ENCODE data around the gene SPDL1.

Gene SPDL1

DNA sequence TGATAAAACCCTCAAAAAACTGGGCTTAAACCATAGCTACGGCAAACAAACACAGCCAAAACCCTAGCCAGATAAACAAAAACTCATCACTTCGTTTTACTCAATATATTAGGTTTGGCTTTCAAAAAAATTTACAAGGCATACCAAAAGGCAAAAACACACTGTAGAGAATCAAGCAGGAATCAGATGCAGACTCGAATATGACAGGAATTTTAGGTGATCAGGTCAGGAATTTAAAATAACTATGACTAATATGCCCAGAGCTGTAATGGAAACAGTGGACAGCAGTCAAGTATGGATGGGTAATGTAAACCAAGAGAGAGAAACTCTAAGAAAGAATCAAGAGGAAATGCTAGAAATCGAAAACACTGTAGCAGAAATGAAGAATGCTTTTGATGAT is 27.0 kb downstream of the SPDL1 start:
- no peak for TF ChIP-seq CTCF (IDR thresholded peaks at IDR 0.05)

DNA sequence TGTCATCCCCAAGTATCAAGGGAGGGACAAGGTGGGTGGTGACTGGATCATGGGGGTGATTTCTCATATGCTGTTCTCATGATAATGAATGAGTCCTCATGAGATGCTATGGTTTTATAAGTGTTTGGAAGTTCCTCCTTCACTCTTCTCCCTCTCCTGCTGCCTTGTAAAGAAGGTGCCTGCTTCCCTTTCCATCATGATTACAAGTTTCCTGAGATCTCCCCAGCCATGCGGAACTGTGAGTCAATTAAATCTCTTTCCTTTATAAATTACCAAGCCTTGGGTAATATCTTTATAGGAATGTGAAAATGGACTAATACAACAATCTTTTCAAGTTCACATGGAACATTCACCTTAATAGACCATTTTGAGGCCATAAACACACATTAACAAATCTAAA is 32.0 kb downstream of the SPDL1 start:
- TF ChIP-seq CTCF (IDR thresholded peaks at IDR 0.05), result no peak

GRCh38 chr5:169626779-169627178 is 43.2 kb downstream of the SPDL1 start:
- TF ChIP-seq CTCF (IDR thresholded peaks at IDR 0.05), result no peak

GRCh38 chr5:169627551-169627950 is 44.0 kb downstream of the SPDL1 start:
- TF ChIP-seq CTCF (IDR thresholded peaks at IDR 0.05), result no peak

DNA sequence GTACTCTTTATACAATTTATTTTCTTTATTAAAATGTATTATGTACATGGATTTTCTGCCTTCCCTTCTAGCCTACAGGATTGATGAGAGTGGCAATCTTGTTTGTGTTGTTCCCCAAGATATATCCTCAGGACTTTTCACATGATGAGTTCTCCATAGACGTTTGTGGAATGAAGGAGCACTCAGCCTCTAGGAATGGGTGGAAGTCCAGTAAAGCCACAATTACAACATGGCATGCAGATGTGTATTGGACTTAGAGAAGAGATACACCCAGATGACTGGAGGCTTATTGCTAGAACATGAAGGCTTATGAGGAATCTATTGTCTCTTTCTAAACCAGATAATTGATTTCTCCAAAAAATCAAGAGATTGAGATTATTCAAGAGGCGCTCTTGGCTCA is 45.3 kb downstream of the SPDL1 start:
- TF ChIP-seq CTCF (IDR thresholded peaks at IDR 0.05), result no peak

DNA sequence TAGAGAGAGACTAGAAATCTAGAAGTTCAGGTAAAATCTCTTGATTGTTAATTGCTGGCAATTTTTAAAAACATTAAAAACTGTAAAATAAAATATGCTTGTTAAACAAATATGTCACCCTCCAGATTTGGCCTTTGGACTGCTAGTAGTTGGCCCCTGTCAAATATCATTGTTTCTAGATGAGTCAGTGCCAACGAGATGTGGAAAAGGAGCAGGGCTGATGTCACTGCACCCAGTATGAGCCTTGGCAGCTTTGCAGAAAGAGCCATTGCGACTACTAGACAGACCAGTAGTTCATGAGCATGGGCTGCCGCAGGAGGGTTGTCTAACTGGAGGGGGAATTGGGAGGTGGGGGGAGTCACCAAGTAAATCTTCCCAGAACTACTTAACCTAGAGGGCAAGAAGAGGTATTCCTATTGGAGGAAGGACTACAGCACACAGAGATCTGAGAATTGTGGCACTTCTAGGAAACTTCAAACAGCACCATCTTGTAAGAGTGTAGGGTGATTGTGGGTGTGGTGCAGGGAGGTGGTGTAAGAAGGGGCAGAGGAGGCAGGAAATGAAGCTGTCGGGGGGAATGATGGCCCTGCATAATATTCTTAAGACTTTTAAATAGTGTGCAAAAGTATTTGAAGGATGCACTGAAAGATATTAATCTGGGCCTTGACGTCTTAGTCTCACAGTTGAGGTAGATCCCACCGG is 46.4 kb downstream of the SPDL1 start:
- TF ChIP-seq CTCF (IDR thresholded peaks at IDR 0.05), result no peak

DNA sequence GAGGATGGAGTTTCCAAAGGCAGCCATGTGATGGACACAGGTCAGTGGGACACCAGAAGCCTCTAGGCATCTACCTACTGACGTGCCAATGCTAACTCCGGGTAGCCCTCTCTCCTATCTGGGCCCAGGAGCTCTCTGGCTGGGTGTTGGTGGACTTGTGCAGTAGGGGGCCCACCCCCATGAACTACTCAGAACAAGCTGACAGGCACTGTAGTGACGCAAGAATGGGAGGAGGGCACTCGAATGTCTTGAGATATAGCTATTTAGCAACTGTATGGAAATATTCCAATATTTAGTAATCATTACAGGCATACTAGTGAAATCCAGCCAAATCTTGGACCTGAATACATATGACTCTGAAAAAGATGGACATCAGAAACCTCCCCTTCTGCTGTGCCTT is 47.8 kb downstream of the SPDL1 start:
- no peak for TF ChIP-seq CTCF (IDR thresholded peaks at IDR 0.05)

DNA sequence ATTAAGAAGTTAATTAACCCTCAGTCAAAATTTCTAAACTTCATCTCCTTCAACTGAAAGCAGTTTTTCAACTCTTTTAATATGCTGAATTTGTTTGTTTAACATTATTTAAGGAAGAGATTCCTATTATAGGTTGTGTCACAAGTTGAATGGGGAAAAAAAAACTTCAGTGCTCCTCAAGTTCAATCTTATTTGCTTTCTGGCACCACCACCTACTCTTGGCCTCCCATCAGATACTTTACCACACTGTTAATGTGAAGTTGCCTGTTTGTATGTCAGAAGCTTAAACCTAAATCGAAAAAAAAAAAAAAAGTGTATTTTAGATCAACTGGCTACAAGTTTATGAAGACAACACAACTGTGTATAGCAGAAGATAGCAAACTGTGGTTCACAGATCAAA is 49.4 kb downstream of the SPDL1 start:
- TF ChIP-seq CTCF (IDR thresholded peaks at IDR 0.05), result no peak

All from LNCAP (cell line).